ENCODE measurements around the gene KCMF1.

KCMF1 gene

GRCh38 chr2:85032621-85033020 is 61.7 kb downstream of the KCMF1 start:
- no peak for DNase-seq

GRCh38 chr2:85033388-85033787 is 62.4 kb downstream of the KCMF1 start:
- DNase-seq: no peak

GRCh38 chr2:85034158-85034557 is 63.2 kb downstream of the KCMF1 start:
- no peak for DNase-seq

- no peak for DNase-seq
Measured at GRCh38 chr2:85037622-85038021, 66.7 kb downstream of the KCMF1 start.

- DNase-seq: no peak
Measured at GRCh38 chr2:85042330-85042729, 71.4 kb downstream of the KCMF1 start.

GRCh38 chr2:85048534-85048933 is 77.6 kb downstream of the KCMF1 start:
- no peak for DNase-seq

GRCh38 chr2:85049236-85049635 is 78.3 kb downstream of the KCMF1 start:
- no peak for DNase-seq

GRCh38 chr2:85053802-85054201 is 82.8 kb downstream of the KCMF1 start:
- DNase-seq: no peak

GRCh38 chr2:85057226-85057962 is 86.4 kb downstream of the KCMF1 start:
- DNase-seq: no peak

GRCh38 chr2:85061896-85062295 is 90.9 kb downstream of the KCMF1 start:
- no peak for DNase-seq

- no peak for DNase-seq
Measured at GRCh38 chr2:85062565-85062964, 91.6 kb downstream of the KCMF1 start.

GRCh38 chr2:85063981-85064599 is 93.1 kb downstream of the KCMF1 start:
- DNase-seq: no peak

GRCh38 chr2:85064927-85065577 is 94.1 kb downstream of the KCMF1 start:
- no peak for DNase-seq

- DNase-seq: no peak
Measured at GRCh38 chr2:85066006-85066740, 95.2 kb downstream of the KCMF1 start.

- DNase-seq: peak; percentile 54
Measured at GRCh38 chr2:85066874-85067351, 96.0 kb downstream of the KCMF1 start.

- no peak for DNase-seq
Measured at GRCh38 chr2:85071096-85071495, 100.1 kb downstream of the KCMF1 start.

GRCh38 chr2:85073033-85073432 is 102.1 kb downstream of the KCMF1 start:
- DNase-seq: no peak

- DNase-seq: no peak
Measured at GRCh38 chr2:85076618-85077274, 105.8 kb downstream of the KCMF1 start.

- no peak for DNase-seq
Measured at GRCh38 chr2:85077859-85078419, 107.0 kb downstream of the KCMF1 start.

- no peak for DNase-seq
Measured at GRCh38 chr2:85078536-85078935, 107.6 kb downstream of the KCMF1 start.

GRCh38 chr2:85083092-85083491 is 112.1 kb downstream of the KCMF1 start:
- no peak for DNase-seq

- no peak for DNase-seq
Measured at GRCh38 chr2:85085563-85085962, 114.6 kb downstream of the KCMF1 start.
